Smooth muscle cell (in vitro differentiated cells): ENCODE measurements around the gene ZFP36. TPM values are rescaled to one million over a fixed set of nuclear protein-coding genes. Genes with fewer than 3 reads are reported as not detected.
A peak's percentile ranks its signal among the peaks of the same experiment; 100 is the strongest.

Source experiments
- DNase-seq: peaks from one replicate; lab custom pipeline; 2025; ENCODE audit not compliant: unreplicated experiment; lab: John Stamatoyannopoulos, UW
- H2AFZ ChIP-seq: fragments of 200-600 bp; sonication (generic); 2 replicates; pipeline ENCODE4 v1.6.0; 2016; ENCODE audit warnings: antibody characterized with exemption, low read depth, mild to moderate bottlenecking
- H3F3A ChIP-seq: fragments of 200-600 bp; sonication (generic); 2 replicates; pipeline ENCODE4 v1.6.0; 2017; ENCODE audit warnings: antibody characterized with exemption, low read depth
- H3K27ac ChIP-seq: fragments of 200-600 bp; sonication (generic); 2 replicates; pipeline ENCODE4 v1.5.1; 2016; ENCODE audit warnings: low read depth, mild to moderate bottlenecking
- H3K27me3 ChIP-seq: fragments of 200-600 bp; sonication (generic); 2 replicates; pipeline ENCODE4 v1.6.1; 2016; ENCODE audit warnings: low read depth, mild to moderate bottlenecking
- H3K36me3 ChIP-seq: fragments of 200-600 bp; sonication (generic); 2 replicates; pipeline ENCODE4 v1.5.1; 2016; ENCODE audit warnings: low read depth
- H3K4me1 ChIP-seq: fragments of 200-600 bp; sonication (generic); 2 replicates; pipeline ENCODE4 v1.5.1; 2016; ENCODE audit warnings: low read depth
- H3K4me2 ChIP-seq: fragments of 200-600 bp; sonication (generic); 2 replicates; pipeline ENCODE4 v1.6.0; 2016; ENCODE audit warnings: mild to moderate bottlenecking
- H3K4me3 ChIP-seq: fragments of 200-600 bp; sonication (generic); 2 replicates; pipeline ENCODE4 v1.5.1; 2016; ENCODE audit warnings: mild to moderate bottlenecking
- H3K79me2 ChIP-seq: fragments of 200-600 bp; sonication (generic); 2 replicates; pipeline ENCODE4 v1.6.0; 2016; ENCODE audit warnings: low read depth, mild to moderate bottlenecking
- H3K9ac ChIP-seq: fragments of 200-600 bp; sonication (generic); 2 replicates; pipeline ENCODE4 v1.6.0; 2016; ENCODE audit warnings: low read depth
- H3K9me3 ChIP-seq: fragments of 200-600 bp; sonication (generic); replicated peaks from 2 replicates; pipeline ENCODE4 v1.5.1; 2016; ENCODE audit warnings: low read depth
- H4K20me1 ChIP-seq: fragments of 200-600 bp; sonication (generic); 2 replicates; pipeline ENCODE4 v1.6.0; 2016; ENCODE audit warnings: low read depth
- WGBS: methylation state at CpG from one replicate; pipeline ENCODE4 v1.1.7; 2016; ENCODE audit warnings: low lambda C conversion rate; 5-methylcytosine and 5-hydroxymethylcytosine counted together
- polyA plus RNA-seq: library from polyadenylated mRNA; unstranded; fragments of >200 nt; fragmentation: Nextera tagmentation; extraction: Ambion mirVana; gene quantifications from 2 replicates; pipeline ENCODE4 v1.2.1, GENCODE V29; 2016
- total RNA-seq: library from RNA; depleted of rRNA; stranded (reverse); fragments of >200 nt; gene quantifications from 2 replicates; pipeline ENCODE4 v1.2.3, GENCODE V29; 2014
- TF ChIP-seq, protein P1 (sequence below): fragments of 200-600 bp; sonication (generic); IDR thresholded peaks from 2 replicates; pipeline ENCODE4 v1.5.1; 2017; ENCODE audit warnings: borderline replicate concordance, mild to moderate bottlenecking, antibody characterized with exemption; ENCODE audit not compliant: insufficient read depth, poor library complexity, severe bottlenecking

Gene ZFP36
- total and polyA plus RNA-seq, 2 experiments from 2014 or later, result 44.7 to 281 TPM

DNA sequence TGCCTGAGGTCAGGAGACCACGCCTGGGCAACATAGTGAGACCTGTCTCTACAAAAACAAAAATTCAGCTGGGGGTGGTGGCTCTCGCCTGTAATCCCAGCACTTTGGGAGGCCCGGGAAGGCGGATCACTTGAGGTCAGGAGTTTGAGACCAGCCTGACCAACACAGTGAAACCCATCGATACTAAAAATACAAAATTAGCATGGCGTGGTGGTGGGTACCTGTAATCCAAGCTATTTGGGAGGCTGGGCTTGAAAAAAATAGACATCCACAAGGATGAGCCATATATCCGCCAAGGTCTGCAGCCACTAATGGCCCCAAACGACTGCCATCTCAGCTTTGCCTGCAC lies 26.0 kb downstream of the ZFP36 start:
- Histone ChIP-seq H3K36me3 (peaks cover 15% of the 10 kb centered on the region), H3K9me3 (no peaks in the 10 kb centered on the region), H3K27me3 (no peaks in the 10 kb centered on the region), H3F3A (peaks cover 47% of the 10 kb centered on the region), H3K4me2 (no peak overlapping the region), H3K9ac (no peak overlapping the region), H2AFZ (no peak overlapping the region), H3K27ac (peak overlapping the region; percentile 91), H3K79me2 (peaks cover 32% of the 10 kb centered on the region), H3K4me3 (no peak overlapping the region), H4K20me1 (peaks cover 24% of the 10 kb centered on the region), H3K4me1 (peaks cover 31% of the 10 kb centered on the region)
- 96% methylated on average over 8 of the region's 8 CpGs for WGBS
- no peak for DNase-seq
- TF ChIP-seq, protein P1, sequence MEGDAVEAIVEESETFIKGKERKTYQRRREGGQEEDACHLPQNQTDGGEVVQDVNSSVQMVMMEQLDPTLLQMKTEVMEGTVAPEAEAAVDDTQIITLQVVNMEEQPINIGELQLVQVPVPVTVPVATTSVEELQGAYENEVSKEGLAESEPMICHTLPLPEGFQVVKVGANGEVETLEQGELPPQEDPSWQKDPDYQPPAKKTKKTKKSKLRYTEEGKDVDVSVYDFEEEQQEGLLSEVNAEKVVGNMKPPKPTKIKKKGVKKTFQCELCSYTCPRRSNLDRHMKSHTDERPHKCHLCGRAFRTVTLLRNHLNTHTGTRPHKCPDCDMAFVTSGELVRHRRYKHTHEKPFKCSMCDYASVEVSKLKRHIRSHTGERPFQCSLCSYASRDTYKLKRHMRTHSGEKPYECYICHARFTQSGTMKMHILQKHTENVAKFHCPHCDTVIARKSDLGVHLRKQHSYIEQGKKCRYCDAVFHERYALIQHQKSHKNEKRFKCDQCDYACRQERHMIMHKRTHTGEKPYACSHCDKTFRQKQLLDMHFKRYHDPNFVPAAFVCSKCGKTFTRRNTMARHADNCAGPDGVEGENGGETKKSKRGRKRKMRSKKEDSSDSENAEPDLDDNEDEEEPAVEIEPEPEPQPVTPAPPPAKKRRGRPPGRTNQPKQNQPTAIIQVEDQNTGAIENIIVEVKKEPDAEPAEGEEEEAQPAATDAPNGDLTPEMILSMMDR, result no peak

DNA sequence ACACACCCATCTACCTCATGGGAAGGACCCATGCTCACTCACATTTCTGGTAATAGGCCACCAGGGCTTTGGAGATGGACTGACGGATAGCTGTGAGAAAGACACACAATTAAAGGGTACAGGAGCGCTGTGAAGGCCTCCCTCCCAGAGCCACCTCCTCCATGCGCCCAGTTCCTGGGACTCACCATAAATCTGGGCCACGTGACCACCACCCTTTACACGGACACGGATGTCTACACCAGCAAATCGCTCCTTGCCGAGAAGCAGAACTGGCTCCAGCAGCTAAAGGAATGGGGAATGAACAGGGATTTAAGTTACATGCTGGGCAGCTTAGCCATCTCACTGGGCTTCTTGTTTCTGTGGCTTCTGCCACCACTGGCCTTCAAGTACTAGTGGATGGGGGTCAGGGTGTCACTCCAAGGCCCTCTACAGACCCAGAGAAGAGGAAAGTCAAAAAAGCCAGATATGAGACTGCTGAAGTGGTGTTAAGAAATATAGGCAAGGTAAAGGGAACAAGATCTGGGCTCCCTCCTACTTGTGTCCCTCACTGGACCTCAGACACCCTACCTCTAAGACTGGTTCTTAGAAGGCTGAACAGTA lies 26.9 kb downstream of the ZFP36 start:
- H3K27ac ChIP-seq, result peak overlapping the region; percentile 76
- TF ChIP-seq, protein P1, result no peak
- H3K36me3 ChIP-seq, result peaks cover 15% of the 10 kb centered on the region
- H3K9ac ChIP-seq, result peak overlapping the region; percentile 95
- no peak overlapping the region for H3K4me3 ChIP-seq
- peaks cover 32% of the 10 kb centered on the region for H3K79me2 ChIP-seq
- H3K27me3 ChIP-seq, result no peaks in the 10 kb centered on the region
- peaks cover 27% of the 10 kb centered on the region for H3K4me1 ChIP-seq
- H2AFZ ChIP-seq, result no peak overlapping the region
- no peak overlapping the region for H3K4me2 ChIP-seq
- peaks cover 24% of the 10 kb centered on the region for H4K20me1 ChIP-seq
- WGBS, result 97% methylated on average over 8 of the region's 8 CpGs
- H3F3A ChIP-seq, result peaks cover 39% of the 10 kb centered on the region
- DNase-seq, result no peak
- no peaks in the 10 kb centered on the region for H3K9me3 ChIP-seq

DNA sequence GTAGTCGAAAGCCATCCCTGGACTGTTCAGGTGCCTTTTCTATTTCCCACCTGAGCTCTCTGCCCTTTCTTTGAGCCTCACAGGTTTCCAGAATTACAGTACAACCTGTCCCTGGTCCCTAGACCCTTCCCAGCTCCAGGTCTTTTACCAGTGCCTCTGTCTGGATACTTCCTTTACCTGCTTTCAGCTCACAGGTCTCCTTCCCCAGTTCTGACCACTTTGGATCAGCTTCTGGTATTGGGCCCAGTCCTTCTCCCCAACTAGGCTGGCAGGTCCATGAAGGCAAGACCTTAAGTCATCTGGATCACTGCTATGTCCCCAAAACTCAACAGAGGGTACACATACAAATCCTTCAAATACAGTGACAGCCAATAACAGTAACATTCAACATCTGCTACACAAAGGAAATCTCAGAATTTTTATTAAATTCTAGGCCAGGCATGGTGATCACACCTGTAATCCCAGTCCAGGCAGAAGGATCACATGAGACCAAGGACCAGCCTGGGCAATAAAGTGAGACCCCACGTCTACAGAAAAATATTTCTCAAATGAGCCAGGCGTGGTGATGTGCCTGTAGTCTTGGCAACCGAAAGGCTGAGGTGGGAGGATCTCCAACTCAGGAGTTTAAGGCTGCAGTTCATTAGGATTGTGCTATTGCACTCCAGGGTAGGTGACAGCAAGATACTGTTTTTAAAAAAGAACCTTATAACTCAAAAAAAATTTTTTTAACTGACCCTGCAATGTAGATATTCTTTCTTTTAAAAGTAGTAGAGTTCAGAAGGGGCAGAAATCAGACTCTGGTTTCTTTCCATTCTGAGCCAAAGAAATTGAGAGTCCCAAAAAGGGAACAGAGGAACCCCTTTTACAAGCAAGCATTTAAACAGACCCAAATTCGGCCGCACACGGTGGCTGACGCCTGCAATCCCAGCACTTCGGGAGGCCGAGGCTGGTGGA lies 27.8 kb downstream of the ZFP36 start:
- Histone ChIP-seq H3K9me3 (no peaks in the 10 kb centered on the region), H3K27me3 (no peaks in the 10 kb centered on the region), H2AFZ (no peak overlapping the region), H3K36me3 (peaks cover 15% of the 10 kb centered on the region), H3K4me1 (peaks cover 20% of the 10 kb centered on the region), H3K27ac (peak overlapping the region; percentile 76), H3K9ac (peak overlapping the region; percentile 95), H3F3A (peaks cover 32% of the 10 kb centered on the region), H3K4me2 (peak overlapping the region; percentile 98), H4K20me1 (peaks cover 24% of the 10 kb centered on the region), H3K79me2 (peaks cover 32% of the 10 kb centered on the region), H3K4me3 (peak overlapping the region; percentile 98)
- DNase-seq, result no peak
- WGBS, result 48% methylated on average over 10 of the region's 10 CpGs
- TF ChIP-seq, protein P1, result no peak
